Prostate gland (tissue), 2 donors: ENCODE data around the gene TGFBRAP1.

Experiments
- CTCF ChIP-seq, 4 experiments: fragments of 200-600 bp in 2 of 4; fragments of 450-650 bp in 2 of 4; sonication (generic) in 2 of 4; IDR thresholded peaks; 1 replicate in 3 of 4; 2 replicates in 1 of 4; pipeline ENCODE4 v1.5.1; 2016 to 2019; ENCODE audit warnings: antibody characterized with exemption in 4 of 4, mild to moderate bottlenecking in 2 of 4, moderate library complexity in 2 of 4
- POLR2A ChIP-seq: fragments of 450-650 bp; IDR thresholded peaks from one replicate; pipeline ENCODE4 v1.6.1; 2016; ENCODE audit warnings: antibody characterized with exemption, mild to moderate bottlenecking
- POLR2AphosphoS5 ChIP-seq: sonication (generic); formaldehyde crosslinking; IDR thresholded peaks from one replicate; pipeline ENCODE4 v1.6.1; 2017; ENCODE audit warnings: antibody characterized with exemption

- no peak for TF ChIP-seq CTCF (IDR thresholded peaks at IDR 0.05)
- TF ChIP-seq POLR2A: no peak
- TF ChIP-seq POLR2AphosphoS5: no peak
Observed at GRCh38 chr2:105236060-105236424, 93.5 kb downstream of the TGFBRAP1 start.
